ENCODE measurements around the gene TMEM74B. TPM values are rescaled to one million over a fixed set of nuclear protein-coding genes. Genes with fewer than 3 reads are reported as not detected.

The TMEM74B gene
- 1.2 and 1.6 TPM in 2 replicates for total RNA-seq

GRCh38 chr20:1184638-1185315 is at the start of gene TMEM74B:
Gene TMEM74B (minus strand): TSS chr20:1184981. CDS start chr20:1183801, 1,180 bp downstream.

GRCh38 chr20:1225783-1226654 is 41.2 kb upstream of the TMEM74B start, which contains the start of gene RAD21L1:
Gene RAD21L1 (plus strand): TSS chr20:1226044. CDS start chr20:1228454, 2,410 bp downstream.

GRCh38 chr20:1202762-1203504 is 18.2 kb upstream of the TMEM74B start, which contains the start of gene C20orf202:
Gene C20orf202 (plus strand): TSS chr20:1203454. CDS start chr20:1203586, 132 bp downstream.

Other genes starting within 250 kb of the TMEM74B start
- gene RSPO4, start 182.7 kb downstream of the TMEM74B start, total RNA-seq: not detected in 2 replicates
- gene PSMF1, start 66.4 kb downstream of the TMEM74B start, total RNA-seq: 22.1 and 29.0 TPM in 2 replicates
- gene C20orf202, start 18.5 kb upstream of the TMEM74B start, total RNA-seq: 0.09 TPM in 1 of 2 replicates, not detected in the other
- under 0.01 and 0.09 TPM in 2 replicates for gene RAD21L1, start 41.1 kb upstream of the TMEM74B start, total RNA-seq
- gene SNPH, start 81.3 kb upstream of the TMEM74B start, total RNA-seq: 7.6 and 11.5 TPM in 2 replicates
- gene SDCBP2, start 144.2 kb upstream of the TMEM74B start, total RNA-seq: 3.2 and 8.1 TPM in 2 replicates
- gene FKBP1A, start 208.1 kb upstream of the TMEM74B start, total RNA-seq: 269 and 330 TPM in 2 replicates